K562 (cell line): ENCODE data around the gene NUP188. TPM values are rescaled to one million over a fixed set of nuclear protein-coding genes. Genes with fewer than 3 reads are reported as not detected.
A peak's percentile ranks its signal among the peaks of the same experiment; 100 is the strongest.

Experiments used
- BCOR ChIP-seq: fragments of 450-650 bp; IDR thresholded peaks from 2 replicates; pipeline ENCODE4 v1.6.1; 2016
- CBX5 ChIP-seq: IDR thresholded peaks from 2 replicates; pipeline ENCODE4 v1.6.1; 2014; ENCODE audit warnings: low read depth, borderline replicate concordance
- DLX4 ChIP-seq: fragments of 250-450 bp; sonication (Bioruptor Pico); IDR thresholded peaks from 2 replicates; pipeline ENCODE4 v1.6.1; 2021; ENCODE audit warnings: mild to moderate bottlenecking
- FOXP4 ChIP-seq: sonication (generic); formaldehyde crosslinking; IDR thresholded peaks from 2 replicates; pipeline ENCODE4 v1.8.0; 2022; ENCODE audit warnings: mild to moderate bottlenecking, missing genetic modification reagents, borderline replicate concordance
- HDAC1 ChIP-seq, 2 experiments: fragments of 450-650 bp; IDR thresholded peaks; 2 replicates each; pipeline ENCODE4 v1.6.1; 2016 to 2017; ENCODE audit warnings: inconsistent platforms in 1 of 2, mild to moderate bottlenecking in 1 of 2, moderate library complexity in 1 of 2
- HDAC2 ChIP-seq: fragments of 450-650 bp; IDR thresholded peaks from 2 replicates; pipeline ENCODE4 v1.6.1; 2016; ENCODE audit warnings: mild to moderate bottlenecking
- KDM1A ChIP-seq, 2 experiments: fragments of 450-650 bp; IDR thresholded peaks; 2 replicates each; pipeline ENCODE4 v1.6.1; 2016; ENCODE audit warnings: mild to moderate bottlenecking in 2 of 2
- MAZ ChIP-seq, 2 experiments: fragments of 450-650 bp in 1 of 2; sonication (generic) in 1 of 2; formaldehyde crosslinking; IDR thresholded peaks in 1 of 2; conservative IDR thresholded peaks in 1 of 2; 2 replicates each; pipeline versions ENCODE4 v1.4.0 to v1.5.0; 2020; ENCODE audit warnings: mild to moderate bottlenecking in 1 of 2, missing genetic modification reagents in 1 of 2
- MGA ChIP-seq: fragments of 450-650 bp; IDR thresholded peaks from 2 replicates; pipeline ENCODE4 v1.6.1; 2016; ENCODE audit warnings: mild to moderate bottlenecking, moderate library complexity
- NR2C2 ChIP-seq, 2 experiments: fragments of 200-800 bp in 1 of 2; sonication (Bioruptor generic) in 1 of 2; sonication (generic) in 1 of 2; formaldehyde crosslinking in 1 of 2; IDR thresholded peaks; 2 replicates each; pipeline versions ENCODE4 v1.6.1 to v1.8.0; 2016 to 2022; ENCODE audit warnings: mild to moderate bottlenecking in 1 of 2, missing compliant biosample characterization in 1 of 2, missing genetic modification characterization in 1 of 2, missing genetic modification reagents in 1 of 2
- RBM25 ChIP-seq: fragments of 200-400 bp; formaldehyde crosslinking; IDR thresholded peaks from 2 replicates; pipeline ENCODE4 v1.6.1; 2018; ENCODE audit warnings: low read length, low read depth, moderate library complexity; ENCODE audit not compliant: severe bottlenecking
- TCF15 ChIP-seq: fragments of 250-450 bp; sonication (Bioruptor Pico); IDR thresholded peaks from 2 replicates; pipeline ENCODE4 v1.8.0; 2022; ENCODE audit warnings: moderate library complexity, mild to moderate bottlenecking, inconsistent platforms
- ZNF253 ChIP-seq: fragments of 250-450 bp; sonication (Bioruptor Pico); conservative IDR thresholded peaks from 2 replicates; pipeline ENCODE4 v1.6.1; 2021; ENCODE audit warnings: mild to moderate bottlenecking
- polyA plus RNA-seq, 8 experiments: library from polyadenylated mRNA; depleted of rRNA in 4 of 8; stranded (reverse) in 5 of 8; unstranded in 3 of 8; fragments of >200 nt; fragmentation: Nextera tagmentation in 2 of 8; fragmentation: Illumina TruSeq in 1 of 8; extraction: Ambion mirVana in 2 of 8; extraction: Trizol in 1 of 8; gene quantifications; 2 replicates each; pipeline versions ENCODE4 v1.2.1 to v1.2.3, GENCODE V29; 2011 to 2014; ENCODE audit warnings: inconsistent platforms in 1 of 8, missing spikeins in 1 of 8
- total RNA-seq, 7 experiments: library from RNA; depleted of rRNA in 6 of 7; stranded (reverse); fragments of >200 nt in 6 of 7; fragmentation: Illumina TruSeq in 2 of 7; extraction: Trizol in 2 of 7; gene quantifications; 2 replicates each; pipeline versions ENCODE4 v1.2.1 to v1.2.3, GENCODE V29; 2011 to 2021; ENCODE audit warnings: low replicate concordance in 1 of 7

The NUP188 gene
- total and polyA plus RNA-seq, 9 of the 15 experiments (the other 6 are each of a cell fraction or from before 2014, with no cell fraction given), result 11.7 to 135 (median 70.6) TPM

- peak; percentile 83 for TF ChIP-seq HDAC2
- TF ChIP-seq MGA, result peak; percentile 45
- peak; percentile 85 to 94 for TF ChIP-seq KDM1A (IDR thresholded peaks at IDR 0.05)
- no peak for TF ChIP-seq DLX4 (CRISPR knock-in tag)
- no peak for TF ChIP-seq NR2C2 (CRISPR knock-in tag; IDR thresholded peaks at IDR 0.05)
- peak; percentile 45; the same call in 1 of the 2 replicates for TF ChIP-seq NR2C2 (tag; IDR thresholded peaks at IDR 0.05)
- peak; percentile 88 for TF ChIP-seq RBM25
- TF ChIP-seq ZNF253 (CRISPR knock-in tag), result no peak
- TF ChIP-seq TCF15 (CRISPR knock-in tag), result 0 out of 2 replicates have a peak, but pooled peaks have one; percentile 35
- no peak for TF ChIP-seq CBX5
- TF ChIP-seq BCOR, result peak; percentile 92
- TF ChIP-seq FOXP4, result no peak
- TF ChIP-seq MAZ (CRISPR knock-in tag; conservative IDR thresholded peaks at IDR 0.05 in 1 of 2, IDR thresholded peaks at IDR 0.05 in 1 of 2), result 0 out of 4 replicates have a peak, but pooled peaks of 1 of the 2 experiments have one; percentile 26
- peak in 1 of 2 experiments; percentile 22; a peak in 1 of 4 replicates for TF ChIP-seq HDAC1 (IDR thresholded peaks at IDR 0.05)
These were observed 79.8 kb downstream of the NUP188 start (continued) for GRCh38 chr9:129027224-129027684.
